A549 (cell line): Measurements from ENCODE around the gene MYCBP. TPM values are rescaled to one million over a fixed set of nuclear protein-coding genes. Genes with fewer than 3 reads are reported as not detected.
"Not testable (repeated sequence)": the region's sequence is repeated elsewhere in the genome, so short reads cannot be mapped to it uniquely, and the experiment has no call there.

Experiments
- ATAC-seq, 2 experiments: fragments of 200-7000 bp in 1 of 2; fragments of >200 bp in 1 of 2; cut with Nextera tagmentation in 1 of 2; cut with Tn5 transposase in 1 of 2; 3 replicates each; pipeline versions ENCODE4 v1.8.0 to v1.9.1; 2018 to 2020; ENCODE audit warnings: mild to moderate bottlenecking in 1 of 2, moderate library complexity in 1 of 2
- CTCF ChIA-PET: fragments of 300-600 bp; sonication (Branson Sonifier 250); formaldehyde crosslinking; extraction: SDS; loops from one replicate; lab custom pipeline; 2021; ENCODE audit warnings: antibody characterized with exemption, inconsistent platforms; lab: Yijun Ruan, JAX
- POLR2A ChIA-PET: fragments of 350-600 bp; formaldehyde crosslinking; extraction: SDS; loops from one replicate; lab custom pipeline; 2021; ENCODE audit warnings: antibody characterized with exemption, inconsistent platforms; lab: Yijun Ruan, JAX
- DNase-seq, 2 experiments: peaks; one replicate each; pipeline versions ENCODE4 v3.0.0 to v3.0.0-alpha.2; 2011 to 2016; ENCODE audit warnings: low read depth in 1 of 2, low spot score in 1 of 2
- FAIRE-seq: peaks from 2 replicates; lab custom pipeline; 2011; peaks lifted over from hg19 to GRCh38; lab: Jason Lieb, UNC
- H3K27ac ChIP-seq, 2 experiments: fragments of >200 bp; sonication (Bioruptor Twin); formaldehyde crosslinking; 3 replicates each; pipeline ENCODE4 v1.5.1; 2016 to 2017
- H3K4me1 ChIP-seq: fragments of >200 bp; sonication (Bioruptor Twin); formaldehyde crosslinking; 3 replicates; pipeline ENCODE4 v1.6.1; 2016
- H3K4me2 ChIP-seq: fragments of >200 bp; sonication (Bioruptor Twin); formaldehyde crosslinking; 3 replicates; pipeline ENCODE4 v1.6.1; 2016
- H3K4me3 ChIP-seq: fragments of >200 bp; sonication (Bioruptor Twin); formaldehyde crosslinking; 3 replicates; pipeline ENCODE4 v1.5.1; 2016
- H3K9me3 ChIP-seq: fragments of >200 bp; sonication (Bioruptor Twin); formaldehyde crosslinking; 3 replicates; pipeline ENCODE4 v1.6.1; 2016
- ATOH8 ChIP-seq: fragments of 250-450 bp; sonication (Bioruptor Pico); IDR thresholded peaks from 2 replicates; pipeline ENCODE4 v1.5.0; 2020; ENCODE audit warnings: low read depth, mild to moderate bottlenecking, moderate library complexity
- CTCF ChIP-seq: fragments of >200 bp; sonication (Bioruptor Twin); formaldehyde crosslinking; IDR thresholded peaks from 3 replicates; pipeline ENCODE4 v1.5.1; 2016
- EHF ChIP-seq: fragments of 250-450 bp; sonication (Bioruptor Pico); IDR thresholded peaks from 2 replicates; pipeline ENCODE4 v1.5.0; 2020; ENCODE audit warnings: mild to moderate bottlenecking
- EHMT2 ChIP-seq: fragments of 200-600 bp; sonication (generic); IDR thresholded peaks from 2 replicates; pipeline ENCODE4 v1.6.1; 2016; ENCODE audit warnings: antibody characterized with exemption, low read depth, mild to moderate bottlenecking, moderate library complexity
- FOSL2 ChIP-seq, 2 experiments: fragments of 450-650 bp in 1 of 2; fragments of >200 bp in 1 of 2; sonication (Bioruptor Twin) in 1 of 2; formaldehyde crosslinking; IDR thresholded peaks; 2 replicates each; pipeline versions ENCODE4 v1.5.0 to v1.6.1; 2016 to 2020; ENCODE audit warnings: mild to moderate bottlenecking in 1 of 2, moderate library complexity in 1 of 2
- HES2 ChIP-seq: fragments of >200 bp; sonication (Bioruptor Twin); formaldehyde crosslinking; IDR thresholded peaks from 2 replicates; pipeline ENCODE4 v1.6.1; 2016
- HEYL ChIP-seq: fragments of 250-450 bp; sonication (Bioruptor Pico); IDR thresholded peaks from 2 replicates; pipeline ENCODE4 v1.8.0; 2021; ENCODE audit warnings: mild to moderate bottlenecking, moderate library complexity
- KDM1A ChIP-seq: fragments of 200-600 bp; sonication (generic); IDR thresholded peaks from 2 replicates; pipeline ENCODE4 v1.6.1; 2016; ENCODE audit warnings: low read depth, mild to moderate bottlenecking
- MAX ChIP-seq: IDR thresholded peaks from 2 replicates; pipeline ENCODE4 v1.6.1; 2012
- MAZ ChIP-seq: fragments of 150-350 bp; IDR thresholded peaks from 2 replicates; pipeline ENCODE4 v1.6.1; 2014; ENCODE audit warnings: antibody characterized with exemption, low read depth, low read length, borderline replicate concordance
- NR3C1 ChIP-seq: fragments of >200 bp; sonication (Bioruptor Twin); formaldehyde crosslinking; IDR thresholded peaks from 3 replicates; pipeline ENCODE4 v1.6.1; 2017
- RAD21 ChIP-seq, 2 experiments: fragments of >200 bp in 1 of 2; sonication (Bioruptor Twin) in 1 of 2; formaldehyde crosslinking in 1 of 2; IDR thresholded peaks in 1 of 2; conservative IDR thresholded peaks in 1 of 2; 2 replicates in 1 of 2; 3 replicates in 1 of 2; pipeline ENCODE4 v1.6.1; 2012 to 2018; ENCODE audit warnings: inconsistent platforms in 1 of 2
- RARB ChIP-seq: fragments of 250-450 bp; sonication (Bioruptor Pico); IDR thresholded peaks from 2 replicates; pipeline ENCODE4 v1.8.0; 2021; ENCODE audit warnings: mild to moderate bottlenecking, moderate library complexity
- REST ChIP-seq: fragments of 200-600 bp; sonication (generic); IDR thresholded peaks from 2 replicates; pipeline ENCODE4 v1.6.1; 2016; ENCODE audit warnings: antibody characterized with exemption, mild to moderate bottlenecking, moderate library complexity
- SMC3 ChIP-seq: fragments of >200 bp; sonication (Bioruptor Twin); formaldehyde crosslinking; IDR thresholded peaks from 3 replicates; pipeline ENCODE4 v1.6.1; 2018; ENCODE audit warnings: inconsistent platforms
- USF2 ChIP-seq: fragments of 450-650 bp; IDR thresholded peaks from 2 replicates; pipeline ENCODE4 v1.6.1; 2014; ENCODE audit warnings: antibody characterized with exemption
- ZC3H11A ChIP-seq: fragments of 450-650 bp; IDR thresholded peaks from 2 replicates; pipeline ENCODE4 v1.6.1; 2014; ENCODE audit warnings: antibody characterized with exemption, mild to moderate bottlenecking
- ZSCAN20 ChIP-seq: fragments of 250-450 bp; sonication (Bioruptor Pico); IDR thresholded peaks from 2 replicates; pipeline ENCODE4 v1.8.0; 2022; ENCODE audit warnings: mild to moderate bottlenecking, moderate library complexity
- WGBS: methylation state at CpG from one replicate; pipeline ENCODE4 v1.1.6; 2017; ENCODE audit errors: missing lambda C conversion rate; 5-methylcytosine and 5-hydroxymethylcytosine counted together
- polyA plus RNA-seq, 4 experiments: library from polyadenylated mRNA; depleted of rRNA in 3 of 4; stranded (reverse); fragments of >200 nt; fragmentation: RNase III in 1 of 4; extraction: RNeasy Plus Mini Kit Qiagen cat#74134 plus additional on column Dnase treatment in 1 of 4; gene quantifications; 2 replicates in 3 of 4; 3 replicates in 1 of 4; pipeline ENCODE4 v1.2.3, GENCODE V29; 2011 to 2017

The MYCBP gene
- polyA plus RNA-seq, 2 of the 4 experiments (the other 2 are of a cell fraction), result 25.0 to 25.5 TPM

- H3K27ac ChIP-seq, result no peak overlapping the region
- ChIA-PET POLR2A (no interaction called here), CTCF (interaction anchor here (0.7 kb wide), 1 partner anchor 812 kb away, joined by 3 read pairs; no protein-coding TSS in a partner anchor)
- no peak overlapping the region for H3K4me2 ChIP-seq
- WGBS, result 94% methylated on average over 1 of the region's 9 CpGs
- TF ChIP-seq REST (no peak), HES2 (no peak), MAZ (no peak), EHF (no peak), USF2 (no peak), ZSCAN20 (CRISPR knock-in tag) (no peak), HEYL (CRISPR knock-in tag) (no peak), FOSL2 (IDR thresholded peaks at IDR 0.05) (no peak), FOSL2 (CRISPR knock-in tag; IDR thresholded peaks at IDR 0.05) (no peak), ZC3H11A (no peak), EHMT2 (no peak), RARB (CRISPR knock-in tag) (no peak), ATOH8 (CRISPR knock-in tag) (no peak), MAX (no peak)
- H3K4me1 ChIP-seq, result no peaks in the 10 kb centered on the region
- ATAC-seq (no peak), FAIRE-seq (no peak), DNase-seq (no peak)
- H3K4me3 ChIP-seq, result no peak overlapping the region
- no peaks in the 10 kb centered on the region for H3K9me3 ChIP-seq
Measured at GRCh38 chr1:38839363-38839762, 33.8 kb downstream of the MYCBP start.

GRCh38 chr1:38836316-38836715, 36.8 kb downstream of the MYCBP start:
- H3K4me2 ChIP-seq, FAIRE-seq, DNase-seq, ATAC-seq, H3K9me3 ChIP-seq, H3K27ac ChIP-seq, POLR2A ChIA-PET, H3K4me3 ChIP-seq, H3K4me1 ChIP-seq: not testable (repeated sequence)
- CTCF ChIA-PET, result interaction anchor here (1.3 to 3.9 kb wide), 6 partner anchors 256 to 1232 kb away, joined by 3 to 21 read pairs (median 4); no protein-coding TSS in a partner anchor
- 67% methylated on average over 10 of the region's 10 CpGs for WGBS

GRCh38 chr1:38834937-38835827, 38.0 kb downstream of the MYCBP start:
- peak; percentile 43 to 82 for DNase-seq
- peak; percentile 95 to 96 for ATAC-seq
- no peaks in the 10 kb centered on the region for H3K4me1 ChIP-seq
- no peak overlapping the region for H3K4me3 ChIP-seq
- no peak overlapping the region for H3K4me2 ChIP-seq
- H3K9me3 ChIP-seq, result no peaks in the 10 kb centered on the region
- ChIA-PET POLR2A (no interaction called here), CTCF (interaction anchor here (0.6 to 3.9 kb wide), 33 partner anchors 8 to 1231 kb away, joined by 3 to 21 read pairs (median 4); partner anchors contain the start of genes INPP5B and UTP11)
- WGBS, result 40% methylated on average over 3 of the region's 3 CpGs
- no peak for FAIRE-seq
- H3K27ac ChIP-seq, result no peak overlapping the region
- TF ChIP-seq SMC3, result peak; percentile 29; the same call in 2 of the 3 replicates
- TF ChIP-seq RAD21 (conservative IDR thresholded peaks at IDR 0.05 in 1 of 2, IDR thresholded peaks at IDR 0.05 in 1 of 2), result peak; percentile 75 to 79
- TF ChIP-seq CTCF, result peak; percentile 66
- TF ChIP-seq NR3C1, result no peak
- no peak for TF ChIP-seq KDM1A
